ENCODE measurements around the gene FIG4.
"Not testable (repeated sequence)": the region's sequence is repeated elsewhere in the genome, so short reads cannot be mapped to it uniquely, and the experiment has no call there.

The FIG4 gene

GRCh38 chr6:109695468-109695867, 4.4 kb downstream of the FIG4 start:
- TF ChIP-seq POLR2AphosphoS5 (IDR thresholded peaks at IDR 0.05; ENCODE audit: borderline replicate concordance, low read depth, low read length) (no peak), FOXP2 (optimal IDR thresholded peaks at IDR 0.05; ENCODE audit: control extremely low read depth, extremely low read length, insufficient read depth) (no peak), EZH2 (IDR thresholded peaks at IDR 0.05) (no peak)
- Histone ChIP-seq H3K36me3 (ENCODE audit: insufficient read depth, low read length) (peaks cover 10% of the 10 kb centered on the region; the same call in 1 of the 2 replicates), H3K9me3 (ENCODE audit: low read depth, low read length) (no peaks in the 10 kb centered on the region), H3K27ac (no peak overlapping the region), H3K9ac (ENCODE audit: insufficient read length) (no peak overlapping the region), H3K4me3 (no peak overlapping the region)
- no peak for DNase-seq (ENCODE audit: low read depth, low spot score)

- TF ChIP-seq FOXP2 (optimal IDR thresholded peaks at IDR 0.05; ENCODE audit: control extremely low read depth, extremely low read length, insufficient read depth) (no peak), POLR2AphosphoS5 (IDR thresholded peaks at IDR 0.05; ENCODE audit: borderline replicate concordance, low read depth, low read length) (no peak), EZH2 (IDR thresholded peaks at IDR 0.05) (no peak)
- DNase-seq (ENCODE audit: low read depth, low spot score), result no peak
- Histone ChIP-seq H3K9ac (ENCODE audit: insufficient read length) (no peak overlapping the region), H3K36me3 (ENCODE audit: insufficient read depth, low read length) (peaks cover 10% of the 10 kb centered on the region; the same call in 1 of the 2 replicates), H3K27ac (no peak overlapping the region), H3K9me3 (ENCODE audit: low read depth, low read length) (no peaks in the 10 kb centered on the region), H3K4me3 (no peak overlapping the region)
These were observed 5.3 kb downstream of the FIG4 start for GRCh38 chr6:109696355-109696754.

GRCh38 chr6:109701221-109701620, 10.1 kb downstream of the FIG4 start:
- no peak for DNase-seq (ENCODE audit: low read depth, low spot score)
- Histone ChIP-seq H3K9ac (ENCODE audit: insufficient read length) (no peak overlapping the region), H3K9me3 (ENCODE audit: low read depth, low read length) (no peaks in the 10 kb centered on the region), H3K36me3 (ENCODE audit: insufficient read depth, low read length) (peaks cover 3% of the 10 kb centered on the region; the same call in 1 of the 2 replicates), H3K4me3 (no peak overlapping the region), H3K27ac (no peak overlapping the region)
- TF ChIP-seq POLR2AphosphoS5 (IDR thresholded peaks at IDR 0.05; ENCODE audit: borderline replicate concordance, low read depth, low read length) (no peak), FOXP2 (optimal IDR thresholded peaks at IDR 0.05; ENCODE audit: control extremely low read depth, extremely low read length, insufficient read depth) (no peak), EZH2 (IDR thresholded peaks at IDR 0.05) (no peak)

GRCh38 chr6:109701774-109702173, 10.7 kb downstream of the FIG4 start:
- H3K9me3 ChIP-seq (ENCODE audit: low read depth, low read length), result no peaks in the 10 kb centered on the region
- H3K4me3 ChIP-seq, result no peak overlapping the region
- no peaks in the 10 kb centered on the region for H3K36me3 ChIP-seq (ENCODE audit: insufficient read depth, low read length)
- H3K27ac ChIP-seq, result no peak overlapping the region
- H3K9ac ChIP-seq (ENCODE audit: insufficient read length), result no peak overlapping the region
- TF ChIP-seq FOXP2 (optimal IDR thresholded peaks at IDR 0.05; ENCODE audit: control extremely low read depth, extremely low read length, insufficient read depth), result no peak
- DNase-seq (ENCODE audit: low read depth, low spot score), result no peak

- TF ChIP-seq EZH2 (IDR thresholded peaks at IDR 0.05), result no peak
- no peak for TF ChIP-seq FOXP2 (optimal IDR thresholded peaks at IDR 0.05; ENCODE audit: control extremely low read depth, extremely low read length, insufficient read depth)
- no peak for TF ChIP-seq POLR2AphosphoS5 (IDR thresholded peaks at IDR 0.05; ENCODE audit: borderline replicate concordance, low read depth, low read length)
These were observed 11.7 kb downstream of the FIG4 start for GRCh38 chr6:109702791-109703190.

GRCh38 chr6:109705258-109705657, 14.2 kb downstream of the FIG4 start:
- Histone ChIP-seq H3K9me3 (ENCODE audit: low read depth, low read length) (no peaks in the 10 kb centered on the region; the same call in 1 of the 2 replicates), H3K4me3 (0 out of 2 replicates have a peak overlapping the region, but pooled peaks have one; percentile 8), H3K27ac (peak overlapping the region; percentile 61; the same call in 1 of the 2 replicates), H3K36me3 (ENCODE audit: insufficient read depth, low read length) (no peaks in the 10 kb centered on the region), H3K9ac (ENCODE audit: insufficient read length) (peak overlapping the region; percentile 35)
- TF ChIP-seq FOXP2 (optimal IDR thresholded peaks at IDR 0.05; ENCODE audit: control extremely low read depth, extremely low read length, insufficient read depth), result peak; percentile 65
- TF ChIP-seq EZH2 (IDR thresholded peaks at IDR 0.05), result no peak
- TF ChIP-seq POLR2AphosphoS5 (IDR thresholded peaks at IDR 0.05; ENCODE audit: borderline replicate concordance, low read depth, low read length), result no peak
- peak; percentile 92 for DNase-seq (ENCODE audit: low read depth, low spot score)

More at GRCh38 chr6:109702791-109703190, 11.7 kb downstream of the FIG4 start:
- DNase-seq (ENCODE audit: low read depth, low spot score), result no peak
- H3K9ac ChIP-seq (ENCODE audit: insufficient read length), result no peak overlapping the region
- no peak overlapping the region for H3K4me3 ChIP-seq
- no peaks in the 10 kb centered on the region for H3K36me3 ChIP-seq (ENCODE audit: insufficient read depth, low read length)
- no peaks in the 10 kb centered on the region for H3K9me3 ChIP-seq (ENCODE audit: low read depth, low read length)
- H3K27ac ChIP-seq, result no peak overlapping the region

GRCh38 chr6:109706513-109706912, 15.4 kb downstream of the FIG4 start:
- H3K36me3 ChIP-seq (ENCODE audit: insufficient read depth, low read length), result no peaks in the 10 kb centered on the region
- no peak for DNase-seq (ENCODE audit: low read depth, low spot score)
- no peaks in the 10 kb centered on the region; the same call in 1 of the 2 replicates for H3K9me3 ChIP-seq (ENCODE audit: low read depth, low read length)
- no peak overlapping the region; the same call in 1 of the 2 replicates for H3K27ac ChIP-seq
- TF ChIP-seq FOXP2 (optimal IDR thresholded peaks at IDR 0.05; ENCODE audit: control extremely low read depth, extremely low read length, insufficient read depth), result no peak
- TF ChIP-seq EZH2 (IDR thresholded peaks at IDR 0.05), result no peak
- TF ChIP-seq POLR2AphosphoS5 (IDR thresholded peaks at IDR 0.05; ENCODE audit: borderline replicate concordance, low read depth, low read length), result no peak
- H3K9ac ChIP-seq (ENCODE audit: insufficient read length), result no peak overlapping the region
- H3K4me3 ChIP-seq, result no peak overlapping the region

- not testable (repeated sequence) for H3K4me3 ChIP-seq; H3K36me3 ChIP-seq (ENCODE audit: insufficient read depth, low read length); H3K27ac ChIP-seq; DNase-seq (ENCODE audit: low read depth, low spot score); H3K9me3 ChIP-seq (ENCODE audit: low read depth, low read length); H3K9ac ChIP-seq (ENCODE audit: insufficient read length)
These were observed 17.0 kb downstream of the FIG4 start for GRCh38 chr6:109708099-109708498.

GRCh38 chr6:109713097-109713496, 22.0 kb downstream of the FIG4 start:
- TF ChIP-seq POLR2AphosphoS5 (IDR thresholded peaks at IDR 0.05; ENCODE audit: borderline replicate concordance, low read depth, low read length) (no peak), FOXP2 (optimal IDR thresholded peaks at IDR 0.05; ENCODE audit: control extremely low read depth, extremely low read length, insufficient read depth) (no peak), EZH2 (IDR thresholded peaks at IDR 0.05) (no peak)
- DNase-seq (ENCODE audit: low read depth, low spot score), result no peak
- Histone ChIP-seq H3K9ac (ENCODE audit: insufficient read length) (no peak overlapping the region), H3K9me3 (ENCODE audit: low read depth, low read length) (no peaks in the 10 kb centered on the region; the same call in 1 of the 2 replicates), H3K27ac (no peak overlapping the region), H3K36me3 (ENCODE audit: insufficient read depth, low read length) (no peaks in the 10 kb centered on the region), H3K4me3 (no peak overlapping the region)

All from SK-N-MC (cell line).